GM12878 (cell line): ENCODE results near the gene CWC25. TPM values are rescaled to one million over a fixed set of nuclear protein-coding genes. Genes with fewer than 3 reads are reported as not detected.

Experiments
- ATAC-seq: fragments of 200-7000 bp; cut with Tn5 transposase; 3 replicates; pipeline ENCODE4 v1.9.1; 2020; ENCODE audit warnings: mild to moderate bottlenecking, moderate library complexity
- BruUV-seq: library from RNA; stranded (reverse); fragments of 400-500 nt; replicated peaks from 2 replicates; lab custom pipeline; 2021; lab: Mats Ljungman, UMichigan
- CTCF ChIA-PET: fragments of 300-600 bp; sonication (Branson Sonifier 250); formaldehyde crosslinking; extraction: SDS; loops from one replicate; lab custom pipeline; 2021; ENCODE audit warnings: inconsistent platforms; lab: Yijun Ruan, JAX
- POLR2A ChIA-PET: fragments of 350-600 bp; formaldehyde crosslinking; extraction: SDS; loops from one replicate; lab custom pipeline; 2021; ENCODE audit warnings: inconsistent platforms; lab: Charles Lee
- RAD21 ChIA-PET: fragments of 300-600 bp; sonication (Branson Sonifier 250); formaldehyde crosslinking; loops from one replicate; lab custom pipeline; 2023; ENCODE audit warnings: antibody characterized with exemption; ENCODE audit not compliant: unreplicated experiment; lab: Charles Lee
- SMC1A ChIA-PET: fragments of 300-600 bp; sonication (Branson Sonifier 250); formaldehyde crosslinking; loops from one replicate; lab custom pipeline; 2023; ENCODE audit not compliant: unreplicated experiment, uncharacterized antibody; lab: Charles Lee
- DNase-seq: peaks from one replicate; pipeline ENCODE4 v3.0.0-alpha.2; 2011; ENCODE audit warnings: low read depth, low spot score
- FAIRE-seq: peaks from 3 replicates; lab custom pipeline; 2011; peaks lifted over from hg19 to GRCh38; lab: Jason Lieb, UNC
- H2AFZ ChIP-seq: 2 replicates; pipeline ENCODE4 v1.6.0; 2011; ENCODE audit warnings: low read depth, low read length, control low read depth; ENCODE audit not compliant: control insufficient read depth
- H3K27ac ChIP-seq: 2 replicates; pipeline ENCODE4 v1.5.1; 2011; ENCODE audit warnings: control low read depth; ENCODE audit not compliant: control insufficient read depth, insufficient read depth
- H3K27me3 ChIP-seq, 2 experiments: replicated peaks in 1 of 2; 2 replicates each; pipeline versions ENCODE4 v1.6.0 to v1.6.1; 2011; ENCODE audit warnings: low read length in 1 of 2; ENCODE audit not compliant: control insufficient read depth in 2 of 2, insufficient read depth in 2 of 2
- H3K36me3 ChIP-seq, 2 experiments: 2 replicates each; pipeline ENCODE4 v1.5.1; 2011; ENCODE audit warnings: low read length in 1 of 2; ENCODE audit not compliant: control insufficient read depth in 2 of 2, insufficient read depth in 2 of 2
- H3K4me1 ChIP-seq: 2 replicates; pipeline ENCODE4 v1.6.1; 2011; ENCODE audit warnings: mild to moderate bottlenecking, low read length, moderate library complexity, mixed read lengths; ENCODE audit not compliant: control insufficient read depth, insufficient read depth
- H3K4me2 ChIP-seq: 2 replicates; pipeline ENCODE4 v1.6.0; 2011; ENCODE audit warnings: control low read depth; ENCODE audit not compliant: control insufficient read depth, insufficient read depth
- H3K4me3 ChIP-seq: fragments of 200-600 bp; sonication (generic); 2 replicates; pipeline ENCODE4 v1.5.1; 2016
- H3K79me2 ChIP-seq: 2 replicates; pipeline ENCODE4 v1.6.0; 2011; ENCODE audit warnings: low read length; ENCODE audit not compliant: control insufficient read depth, insufficient read depth
- H3K9ac ChIP-seq: 2 replicates; pipeline ENCODE4 v1.8.0; 2011; ENCODE audit warnings: low read length, control low read depth, mixed read lengths; ENCODE audit not compliant: control insufficient read depth, insufficient read depth
- H3K9me3 ChIP-seq: replicated peaks from 3 replicates; pipeline ENCODE4 v1.5.1; 2011; ENCODE audit warnings: mild to moderate bottlenecking, low read length; ENCODE audit not compliant: control insufficient read depth, insufficient read depth
- H4K20me1 ChIP-seq: 2 replicates; pipeline ENCODE4 v1.6.0; 2011; ENCODE audit not compliant: control insufficient read depth, insufficient read depth
- ASH2L ChIP-seq: fragments of 300-600, 200-600 bp; sonication (generic); IDR thresholded peaks from 2 replicates; pipeline ENCODE4 v1.6.1; 2017; ENCODE audit warnings: low read depth, mild to moderate bottlenecking, borderline replicate concordance
- IRF4 ChIP-seq: IDR thresholded peaks from 2 replicates; pipeline ENCODE4 v1.6.1; 2011; ENCODE audit warnings: low read depth, low read length
- JUND ChIP-seq: IDR thresholded peaks from 2 replicates; pipeline ENCODE4 v1.6.1; 2012; ENCODE audit warnings: low read depth, mild to moderate bottlenecking, low read length, improper control_type of control experiment, moderate library complexity
- KAT2A ChIP-seq: conservative IDR thresholded peaks from 2 replicates; pipeline ENCODE4 v1.6.1; 2011; ENCODE audit warnings: low read depth, low read length; ENCODE audit not compliant: control insufficient read depth
- SKIL ChIP-seq: fragments of 450-650 bp; IDR thresholded peaks from 2 replicates; pipeline ENCODE4 v1.6.1; 2017; ENCODE audit warnings: mild to moderate bottlenecking, low read depth, inconsistent platforms; ENCODE audit not compliant: poor library complexity, severe bottlenecking
- ZNF24 ChIP-seq: fragments of 450-650 bp; IDR thresholded peaks from 2 replicates; pipeline ENCODE4 v1.6.1; 2017; ENCODE audit warnings: antibody characterized with exemption, mild to moderate bottlenecking
- WGBS: methylation state at CpG from one replicate; pipeline ENCODE4 v1.1.6; 2016; ENCODE audit warnings: low lambda C conversion rate; ENCODE audit not compliant: insufficient replicate concordance, insufficient coverage; ENCODE audit errors: missing lambda C conversion rate; 5-methylcytosine and 5-hydroxymethylcytosine counted together
- in situ Hi-C: fragments of 300-500 bp; cut with MboI; formaldehyde crosslinking; loops from 9 replicates; pipeline ENCODE4 v1.14.3; 2018; ENCODE audit warnings: mixed read lengths
- intact Hi-C: fragments of 100-400 bp; cut with micrococcal nuclease; formaldehyde crosslinking; loops from one replicate; pipeline ENCODE4 v1.14.2; 2022; ENCODE audit not compliant: unreplicated experiment
- polyA plus RNA-seq, 11 experiments: library from polyadenylated mRNA; depleted of rRNA in 4 of 11; unstranded in 6 of 11; stranded (reverse) in 5 of 11; fragments of >200 nt; fragmentation: Nextera tagmentation in 4 of 11; fragmentation: Illumina TruSeq in 1 of 11; extraction: Ambion mirVana in 4 of 11; extraction: Trizol in 1 of 11; gene quantifications; 1 replicate in 1 of 11; 2 replicates in 10 of 11; pipeline versions ENCODE4 v1.2.1 to v1.2.3, GENCODE V29; 2011 to 2016; ENCODE audit warnings: inconsistent platforms in 2 of 11, missing spikeins in 2 of 11, low read depth in 1 of 11
- total RNA-seq, 4 experiments: library from RNA; depleted of rRNA in 3 of 4; stranded (reverse); fragments of >200 nt in 3 of 4; fragmentation: Illumina TruSeq in 1 of 4; extraction: Trizol in 1 of 4; gene quantifications; 2 replicates each; pipeline versions ENCODE4 v1.2.1 to v1.2.3, GENCODE V29; 2013 to 2021

The CWC25 gene
- total and polyA plus RNA-seq, 10 of the 15 experiments (the other 5 are each of a cell fraction or from before 2014, with no cell fraction given), result 14.7 to 29.7 (median 22.9) TPM

- POLR2A ChIA-PET, result interaction anchor here (0.6 to 0.8 kb wide), 2 partner anchors 60 to 95 kb away, joined by 3 read pairs; no protein-coding TSS in a partner anchor
- Histone ChIP-seq H3K4me1 (peaks cover 8% of the 10 kb centered on the region), H3K9me3 (no peaks in the 10 kb centered on the region), H3K4me3 (no peak overlapping the region), H3K4me2 (no peak overlapping the region), H2AFZ (no peak overlapping the region), H3K9ac (no peak overlapping the region), H3K79me2 (peaks cover 13% of the 10 kb centered on the region), H4K20me1 (no peaks in the 10 kb centered on the region), H3K36me3 (peaks cover 0 to 5% of the 10 kb centered on the region in 2 experiments; a peak in 1 of 4 replicates), H3K27me3 (no peaks in the 10 kb centered on the region), H3K27ac (no peak overlapping the region)
- no TSS peak for BruUV-seq
- SMC1A ChIA-PET, result interaction anchor here (2.6 kb wide), 1 partner anchor 11 kb away, joined by 15 read pairs; the partner anchor contains the start of gene LASP1
- intact Hi-C loops (no loop called here), in situ Hi-C loops (no loop called here)
- RAD21 ChIA-PET, result interaction anchor here (1.8 kb wide), 1 partner anchor 13 kb away, joined by 7 read pairs; the partner anchor contains the start of gene LASP1
- WGBS, result 30% methylated on average over 5 of the region's 5 CpGs
- FAIRE-seq, result no peak
- CTCF ChIA-PET, result interaction anchor here (1.0 to 1.3 kb wide), 2 partner anchors 13 to 41 kb away, joined by 3 read pairs; no protein-coding TSS in a partner anchor
- ATAC-seq, result no peak
- DNase-seq, result no peak
- TF ChIP-seq ZNF24, result no peak
- no peak for TF ChIP-seq JUND
- TF ChIP-seq ASH2L, result no peak
- no peak for TF ChIP-seq KAT2A
- TF ChIP-seq SKIL, result no peak
- no peak for TF ChIP-seq IRF4
Observed at GRCh38 chr17:38857271-38857670, 32.1 kb upstream of the CWC25 start.
